ENCODE data around the gene GATA5. TPM values are rescaled to one million over a fixed set of nuclear protein-coding genes. Genes with fewer than 3 reads are reported as not detected.

Gene GATA5
- total RNA-seq, 1 donor from 2014 or later = not detected

GRCh38 chr20:62460678-62461077 is 15.1 kb downstream of the GATA5 start:
- POLR2A ChIA-PET = no interaction called here
- no peak for ATAC-seq (ENCODE audit: low read depth)
- DNase-seq = no peak
- Mint-ChIP-seq H3K4me3 (no peak overlapping the region), H3K27me3 (peaks cover 10% of the 10 kb centered on the region), H3K9me3 (no peaks in the 10 kb centered on the region), H3K36me3 (ENCODE audit: low read depth) (no peaks in the 10 kb centered on the region), H3K27ac (no peak overlapping the region), H3K4me1 (no peaks in the 10 kb centered on the region)
- TF ChIP-seq CTCF (IDR thresholded peaks at IDR 0.05) = no peak
- CTCF ChIA-PET = no interaction called here
- intact Hi-C loops (cut with micrococcal nuclease) = no loop called here

- H3K27ac Mint-ChIP-seq = no peak overlapping the region
- H3K36me3 Mint-ChIP-seq (ENCODE audit: low read depth) = no peaks in the 10 kb centered on the region
- intact Hi-C loops (cut with micrococcal nuclease) = no loop called here
- peaks cover 14% of the 10 kb centered on the region for H3K27me3 Mint-ChIP-seq
- H3K4me1 Mint-ChIP-seq = no peaks in the 10 kb centered on the region
- H3K9me3 Mint-ChIP-seq = no peaks in the 10 kb centered on the region
- no peak overlapping the region for H3K4me3 Mint-ChIP-seq
- DNase-seq (no peak), ATAC-seq (ENCODE audit: low read depth) (no peak)
- ChIA-PET POLR2A (no interaction called here), CTCF (no interaction called here)
- no peak for TF ChIP-seq CTCF (IDR thresholded peaks at IDR 0.05)
Measured at GRCh38 chr20:62459488-62459887, 16.3 kb downstream of the GATA5 start.

GRCh38 chr20:62458275-62459251 is 17.2 kb downstream of the GATA5 start:
- no peak for TF ChIP-seq CTCF (IDR thresholded peaks at IDR 0.05)
- H3K27ac Mint-ChIP-seq = no peak overlapping the region
- CTCF ChIA-PET = no interaction called here
- ATAC-seq (ENCODE audit: low read depth) (no peak), DNase-seq (no peak)
- H3K4me1 Mint-ChIP-seq = no peaks in the 10 kb centered on the region
- H3K27me3 Mint-ChIP-seq = peaks cover 14% of the 10 kb centered on the region
- H3K36me3 Mint-ChIP-seq (ENCODE audit: low read depth) = no peaks in the 10 kb centered on the region
- no peak overlapping the region for H3K4me3 Mint-ChIP-seq
- intact Hi-C loops (cut with micrococcal nuclease) = no loop called here
- POLR2A ChIA-PET = no interaction called here
- H3K9me3 Mint-ChIP-seq = no peaks in the 10 kb centered on the region

- ChIA-PET CTCF (no interaction called here), POLR2A (no interaction called here)
- Mint-ChIP-seq H3K4me1 (no peaks in the 10 kb centered on the region), H3K9me3 (no peaks in the 10 kb centered on the region), H3K27ac (no peak overlapping the region), H3K27me3 (peaks cover 14% of the 10 kb centered on the region), H3K4me3 (no peak overlapping the region), H3K36me3 (ENCODE audit: low read depth) (no peaks in the 10 kb centered on the region)
- TF ChIP-seq CTCF (IDR thresholded peaks at IDR 0.05) = no peak
- intact Hi-C loops (cut with micrococcal nuclease) = no loop called here
- ATAC-seq (ENCODE audit: low read depth) (no peak), DNase-seq (no peak)
Measured at GRCh38 chr20:62457831-62458230, 18.0 kb downstream of the GATA5 start.

GRCh38 chr20:62457098-62457497 is 18.7 kb downstream of the GATA5 start:
- H3K4me1 Mint-ChIP-seq = no peaks in the 10 kb centered on the region
- ATAC-seq (ENCODE audit: low read depth) (no peak), DNase-seq (no peak)
- no peak for TF ChIP-seq CTCF (IDR thresholded peaks at IDR 0.05)
- no peaks in the 10 kb centered on the region for H3K9me3 Mint-ChIP-seq
- H3K27ac Mint-ChIP-seq = no peak overlapping the region
- H3K36me3 Mint-ChIP-seq (ENCODE audit: low read depth) = no peaks in the 10 kb centered on the region
- H3K4me3 Mint-ChIP-seq = no peak overlapping the region
- CTCF ChIA-PET = no interaction called here
- H3K27me3 Mint-ChIP-seq = peaks cover 14% of the 10 kb centered on the region
- intact Hi-C loops (cut with micrococcal nuclease) = no loop called here
- POLR2A ChIA-PET = no interaction called here
